Endodermal cell (in vitro differentiated cells): ENCODE results near the gene AIFM2. TPM values are rescaled to one million over a fixed set of nuclear protein-coding genes. Genes with fewer than 3 reads are reported as not detected.
"Not testable (repeated sequence)": the region's sequence is repeated elsewhere in the genome, so short reads cannot be mapped to it uniquely, and the experiment has no call there.

Experiments used
- DNase-seq: peaks from one replicate; pipeline ENCODE4 v3.0.0-alpha.2; 2017
- H3K27ac ChIP-seq: 2 replicates; pipeline ENCODE4 v1.5.1; 2013; ENCODE audit warnings: mild to moderate bottlenecking, low read depth, low read length, moderate library complexity
- H3K27me3 ChIP-seq: 2 replicates; pipeline ENCODE4 v1.6.1; 2013; ENCODE audit warnings: mild to moderate bottlenecking, low read length, moderate library complexity; ENCODE audit not compliant: insufficient read depth, control insufficient read depth, poor library complexity, severe bottlenecking
- H3K36me3 ChIP-seq: 2 replicates; pipeline ENCODE4 v1.7.0; 2013; ENCODE audit warnings: mild to moderate bottlenecking, low read length, moderate library complexity; ENCODE audit not compliant: control insufficient read depth, insufficient read depth
- H3K4me1 ChIP-seq: one replicate; pipeline ENCODE4 v1.7.0; 2013; ENCODE audit warnings: low read length; ENCODE audit not compliant: control insufficient read depth, insufficient read depth
- H3K4me3 ChIP-seq: 2 replicates; pipeline ENCODE4 v1.5.1; 2013; ENCODE audit warnings: mild to moderate bottlenecking, low read length, moderate library complexity
- H3K9ac ChIP-seq: 2 replicates; pipeline ENCODE4 v1.6.1; 2013; ENCODE audit warnings: mild to moderate bottlenecking, low read length, moderate library complexity; ENCODE audit not compliant: poor library complexity, severe bottlenecking; ENCODE audit errors: extremely low read depth
- H3K9me3 ChIP-seq: 2 replicates; pipeline ENCODE4 v1.6.1; 2013; ENCODE audit warnings: mild to moderate bottlenecking, low read length, moderate library complexity; ENCODE audit not compliant: control insufficient read depth
- H3K27ac Mint-ChIP-seq: 2 replicates; pipeline ENCODE4 v1.8.0; 2020; ENCODE audit warnings: mixed read lengths
- H3K27me3 Mint-ChIP-seq: 2 replicates; pipeline ENCODE4 v1.8.0; 2021; ENCODE audit warnings: mild to moderate bottlenecking, mixed read lengths; ENCODE audit not compliant: insufficient read depth
- H3K36me3 Mint-ChIP-seq: 2 replicates; pipeline ENCODE4 v1.8.0; 2020; ENCODE audit warnings: low read depth, mixed read lengths
- H3K4me1 Mint-ChIP-seq: 2 replicates; pipeline ENCODE4 v1.8.0; 2020; ENCODE audit warnings: mixed read lengths
- H3K4me3 Mint-ChIP-seq: 2 replicates; pipeline ENCODE4 v1.8.0; 2020; ENCODE audit warnings: mild to moderate bottlenecking, moderate library complexity, mixed read lengths
- H3K9me3 Mint-ChIP-seq: 2 replicates; pipeline ENCODE4 v1.8.0; 2020; ENCODE audit warnings: mild to moderate bottlenecking, mixed read lengths
- CTCF ChIP-seq: fragments of 200-600 bp; sonication (generic); conservative IDR thresholded peaks from 2 replicates; pipeline ENCODE4 v1.5.0; 2021; ENCODE audit warnings: antibody characterized with exemption, mild to moderate bottlenecking
- WGBS, 2 experiments: methylation state at CpG; one replicate each; pipeline versions ENCODE4 v1.1.5 to v1.1.7; 2013; ENCODE audit warnings: missing lambda C conversion rate in 2 of 2, mixed read lengths in 1 of 2; ENCODE audit not compliant: insufficient coverage in 1 of 2, insufficient read length in 1 of 2; 5-methylcytosine and 5-hydroxymethylcytosine counted together
- total RNA-seq, 2 donors: library from RNA; stranded (reverse); fragmentation: NEBNext Ultra II Directional in 1 of 2; extraction: Animal tissue kit (Norgen Biotek cat#: 25700) in 1 of 2; gene quantifications; 2 replicates in 1 of 2; 3 replicates in 1 of 2; pipeline ENCODE4 v1.2.1, GENCODE V29; 2021

The AIFM2 gene
- total RNA-seq, 2 donors from 2014 or later: 7.1 to 7.6 TPM

GRCh38 chr10:70101668-70102067 is 31.0 kb downstream of the AIFM2 start:
- H3K36me3 Mint-ChIP-seq: peaks cover 86% of the 10 kb centered on the region
- TF ChIP-seq CTCF: no peak
- WGBS, 2 experiments: 82 to 100% methylated on average over 1 to 3 of the region's 3 CpGs
- no peaks in the 10 kb centered on the region for H3K27me3 Mint-ChIP-seq
- Histone ChIP-seq H3K27me3 (no peaks in the 10 kb centered on the region), H3K27ac (no peak overlapping the region), H3K4me3 (no peak overlapping the region), H3K4me1 (peaks cover under 1% of the 10 kb centered on the region), H3K9me3 (no peaks in the 10 kb centered on the region), H3K9ac (no peak overlapping the region), H3K36me3 (peaks cover 76% of the 10 kb centered on the region)
- H3K4me3 Mint-ChIP-seq: no peak overlapping the region
- no peak overlapping the region for H3K27ac Mint-ChIP-seq
- H3K4me1 Mint-ChIP-seq: no peaks in the 10 kb centered on the region
- H3K9me3 Mint-ChIP-seq: no peaks in the 10 kb centered on the region
- no peak for DNase-seq

GRCh38 chr10:70101068-70101562 is 31.5 kb downstream of the AIFM2 start:
- H3K4me1 Mint-ChIP-seq, H3K4me3 Mint-ChIP-seq, H3K27ac Mint-ChIP-seq, H3K27me3 ChIP-seq, H3K27ac ChIP-seq, H3K9ac ChIP-seq, H3K9me3 ChIP-seq, H3K27me3 Mint-ChIP-seq, H3K9me3 Mint-ChIP-seq, DNase-seq, H3K4me3 ChIP-seq, H3K4me1 ChIP-seq: not testable (repeated sequence)
- peaks cover 91% of the 10 kb centered on the region for H3K36me3 Mint-ChIP-seq
- H3K36me3 ChIP-seq: peaks cover 80% of the 10 kb centered on the region
- WGBS, 2 experiments: 96% methylated on average over 9 to 11 of the region's 11 CpGs

GRCh38 chr10:70098271-70098670 is 34.4 kb downstream of the AIFM2 start:
- Histone ChIP-seq H3K9ac (no peak overlapping the region), H3K27me3 (no peaks in the 10 kb centered on the region), H3K36me3 (peaks cover 92% of the 10 kb centered on the region), H3K9me3 (no peaks in the 10 kb centered on the region), H3K4me1 (peaks cover 4% of the 10 kb centered on the region), H3K27ac (no peak overlapping the region), H3K4me3 (no peak overlapping the region)
- H3K36me3 Mint-ChIP-seq: peaks cover 90% of the 10 kb centered on the region
- H3K27me3 Mint-ChIP-seq: no peaks in the 10 kb centered on the region
- no peak for DNase-seq
- H3K4me3 Mint-ChIP-seq: no peak overlapping the region
- no peaks in the 10 kb centered on the region for H3K4me1 Mint-ChIP-seq
- H3K27ac Mint-ChIP-seq: no peak overlapping the region
- H3K9me3 Mint-ChIP-seq: no peaks in the 10 kb centered on the region
- WGBS, 2 experiments: 98 to 100% methylated on average over 3 of the region's 3 CpGs
- TF ChIP-seq CTCF: no peak

GRCh38 chr10:70097459-70097858 is 35.2 kb downstream of the AIFM2 start:
- Histone ChIP-seq H3K36me3 (peaks cover 92% of the 10 kb centered on the region), H3K4me3 (no peak overlapping the region), H3K9ac (no peak overlapping the region), H3K9me3 (no peaks in the 10 kb centered on the region), H3K4me1 (peaks cover 4% of the 10 kb centered on the region), H3K27ac (no peak overlapping the region), H3K27me3 (no peaks in the 10 kb centered on the region)
- Mint-ChIP-seq H3K36me3 (peaks cover 91% of the 10 kb centered on the region), H3K9me3 (no peaks in the 10 kb centered on the region), H3K27me3 (no peaks in the 10 kb centered on the region), H3K27ac (no peak overlapping the region), H3K4me3 (no peak overlapping the region), H3K4me1 (no peaks in the 10 kb centered on the region)
- no peak for DNase-seq
- no peak for TF ChIP-seq CTCF
